ENCODE data around the gene ZNF362.
"Not testable (repeated sequence)": the region's sequence is repeated elsewhere in the genome, so short reads cannot be mapped to it uniquely, and the experiment has no call there.

ZNF362 gene

DNA sequence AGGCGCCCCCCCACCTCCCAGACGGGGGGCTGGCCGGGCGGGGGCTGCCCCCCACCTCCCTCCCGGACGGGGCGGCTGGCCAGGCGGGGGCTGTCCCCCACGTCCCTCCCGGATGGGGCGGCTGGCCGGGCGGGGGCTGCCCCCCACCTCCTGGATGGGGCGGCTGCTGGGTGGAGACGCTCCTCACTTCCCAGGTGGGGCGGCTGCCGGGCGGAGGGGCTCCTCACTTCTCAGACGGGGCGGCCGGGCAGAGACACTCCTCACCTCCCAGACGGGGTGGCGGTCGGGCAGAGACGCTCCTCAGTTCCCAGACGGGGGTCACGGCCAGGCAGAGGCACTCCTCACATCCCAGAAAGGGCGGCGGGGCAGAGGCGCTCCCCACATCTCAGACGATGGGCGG is 53.1 kb downstream of the ZNF362 start:
- not testable (repeated sequence) for DNase-seq

DNA sequence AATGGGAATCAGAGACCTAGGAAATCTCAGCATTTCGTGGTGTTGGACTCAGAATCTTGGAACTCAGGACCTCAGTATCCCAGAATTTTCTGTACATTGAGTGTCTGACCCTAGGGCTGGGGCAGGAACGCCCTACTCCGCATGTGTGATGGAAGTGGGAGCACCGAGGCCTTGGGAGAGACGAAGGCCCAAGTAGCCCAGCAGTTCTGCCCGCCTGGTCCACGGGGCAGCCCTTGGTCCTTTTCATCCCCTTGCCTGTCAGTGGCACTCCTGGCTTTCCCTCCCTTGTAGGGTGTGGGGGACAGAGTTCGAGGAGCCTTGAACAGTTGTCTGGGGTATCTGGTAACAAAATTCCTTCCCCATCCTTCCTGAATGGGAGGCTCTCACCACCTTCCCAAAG is 54.4 kb downstream of the ZNF362 start:
- no peak for DNase-seq

DNA sequence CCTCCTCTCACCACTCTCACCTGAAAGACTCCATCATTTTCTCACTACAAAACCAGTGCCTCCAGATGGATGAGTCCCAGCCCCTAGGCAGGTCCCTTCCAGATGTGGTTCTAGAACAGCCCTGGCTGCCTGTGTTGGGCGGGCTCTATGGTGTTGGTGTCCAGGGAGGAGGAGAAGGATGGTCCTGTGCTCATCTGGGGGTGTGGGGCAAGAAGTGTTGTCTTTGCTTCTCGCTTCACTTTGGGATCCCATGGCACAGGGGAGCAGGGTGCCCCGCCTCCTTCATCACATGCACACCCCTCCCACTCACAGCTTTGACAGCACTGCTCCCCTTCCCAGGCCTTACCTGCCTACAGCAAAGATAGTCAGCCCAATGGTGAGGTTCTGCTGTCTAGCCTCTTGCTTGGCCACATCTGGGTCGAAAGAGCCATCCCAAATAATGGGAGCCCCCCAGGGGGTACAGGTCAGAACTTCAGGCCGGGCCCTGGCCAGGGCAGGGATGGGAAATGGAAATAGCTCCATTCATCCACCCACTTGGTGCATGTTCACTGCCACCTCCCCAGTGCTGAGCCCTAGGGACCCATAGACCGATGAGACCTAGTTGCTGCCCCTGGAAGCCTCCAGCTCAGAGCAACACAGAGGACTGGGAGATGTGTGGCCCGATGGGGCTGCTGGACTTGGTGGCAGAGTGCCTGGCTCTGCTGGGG is 55.6 kb downstream of the ZNF362 start:
- no peak for DNase-seq

DNA sequence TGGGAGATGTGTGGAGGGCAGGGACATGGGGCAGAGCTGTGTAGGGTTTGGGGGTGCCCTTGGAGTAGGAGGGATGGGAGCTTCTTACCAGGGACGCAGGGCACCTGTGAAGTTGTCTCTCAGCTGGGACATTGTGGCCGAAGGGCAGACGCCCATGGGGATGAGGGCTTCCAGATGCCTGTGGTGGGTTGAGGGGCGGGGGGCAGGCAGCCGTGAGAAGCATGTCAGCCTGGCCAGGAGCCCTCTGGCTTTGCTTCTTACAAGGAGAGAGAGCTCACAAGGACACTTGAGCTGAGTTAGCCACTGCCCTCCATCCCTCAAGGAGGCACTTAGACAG is 56.1 kb downstream of the ZNF362 start:
- no peak for DNase-seq

DNA sequence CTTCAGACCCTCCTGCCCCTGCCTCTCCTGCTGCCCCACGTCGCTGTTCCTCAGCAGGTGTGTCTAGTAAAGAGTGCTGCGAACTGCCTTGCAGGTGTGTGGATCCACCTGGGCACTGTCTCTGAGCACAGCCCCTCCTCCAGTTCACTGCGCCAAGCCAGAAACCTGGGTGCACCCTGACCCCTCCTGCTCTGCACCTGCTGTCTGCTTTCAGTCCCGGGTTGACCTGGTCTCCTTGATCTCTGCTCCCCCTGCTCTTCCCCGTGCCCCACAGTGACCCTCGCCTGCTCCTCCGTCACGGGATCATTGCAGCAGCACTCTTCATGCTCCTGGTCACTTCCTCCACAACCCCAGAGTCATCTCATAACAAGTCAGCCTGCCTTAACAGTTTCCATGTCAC is 58.1 kb downstream of the ZNF362 start:
- DNase-seq, result no peak

DNA sequence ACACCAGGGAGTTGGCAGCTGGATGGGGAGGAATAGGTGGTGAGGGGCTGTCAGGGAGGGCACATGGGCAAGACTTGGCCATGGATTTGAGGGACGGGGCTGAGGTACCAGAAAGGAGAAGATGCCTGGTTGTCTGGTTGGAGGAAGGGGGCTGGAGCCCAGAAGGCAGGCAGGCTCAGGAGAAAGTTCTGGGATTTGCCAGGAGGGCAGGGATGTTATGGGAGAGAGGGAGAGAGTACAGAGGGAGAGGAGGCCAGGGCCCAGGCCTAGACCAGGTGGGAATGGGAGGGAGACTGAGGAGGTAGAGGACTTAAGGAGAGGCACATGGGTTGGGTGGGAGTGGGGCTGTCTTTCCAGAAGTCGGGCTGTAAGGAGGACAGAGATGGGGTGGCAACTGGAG is 60.3 kb downstream of the ZNF362 start:
- DNase-seq, result no peak

GRCh38 chr1:33317354-33317753 is 61.1 kb downstream of the ZNF362 start:
- no peak for DNase-seq

- no peak for DNase-seq
These were observed 61.7 kb downstream of the ZNF362 start for GRCh38 chr1:33317946-33318345.

DNA sequence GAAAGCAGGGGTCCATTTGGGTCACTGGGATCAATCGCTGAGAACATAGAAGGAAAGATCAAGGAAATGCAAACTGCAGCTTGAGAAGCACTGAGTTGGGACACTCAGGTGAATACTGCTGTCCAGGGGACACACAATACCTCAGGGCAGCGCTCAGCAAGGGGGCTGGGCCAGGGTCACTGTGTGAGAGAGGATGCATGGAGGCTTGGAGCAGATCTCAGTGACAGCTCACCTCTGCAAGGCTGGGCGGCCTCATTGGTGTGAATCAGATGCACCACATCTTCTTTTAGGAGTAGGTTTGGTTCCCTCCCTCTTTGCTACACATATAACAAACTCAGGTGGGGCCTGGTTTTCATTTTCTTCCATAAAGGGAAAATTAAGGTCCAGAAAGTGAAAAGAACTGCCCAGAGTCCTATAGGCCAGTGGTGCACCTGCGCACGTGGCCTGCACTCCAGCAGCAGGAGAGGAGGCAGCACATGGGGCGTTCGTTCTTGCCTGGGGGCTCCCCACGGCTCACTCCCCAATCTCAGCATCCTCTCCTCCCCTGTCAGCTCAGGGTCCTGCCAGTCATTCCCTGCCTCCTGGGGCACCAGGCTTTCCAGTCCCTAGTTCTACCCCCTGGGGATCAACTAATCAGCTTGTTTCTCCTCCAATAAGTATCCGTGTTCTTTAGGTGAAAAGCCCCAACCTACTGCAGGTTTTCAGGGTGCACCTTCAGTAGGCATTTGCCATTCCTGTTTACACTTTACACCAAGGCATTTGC is 63.1 kb downstream of the ZNF362 start:
- no peak for DNase-seq

DNA sequence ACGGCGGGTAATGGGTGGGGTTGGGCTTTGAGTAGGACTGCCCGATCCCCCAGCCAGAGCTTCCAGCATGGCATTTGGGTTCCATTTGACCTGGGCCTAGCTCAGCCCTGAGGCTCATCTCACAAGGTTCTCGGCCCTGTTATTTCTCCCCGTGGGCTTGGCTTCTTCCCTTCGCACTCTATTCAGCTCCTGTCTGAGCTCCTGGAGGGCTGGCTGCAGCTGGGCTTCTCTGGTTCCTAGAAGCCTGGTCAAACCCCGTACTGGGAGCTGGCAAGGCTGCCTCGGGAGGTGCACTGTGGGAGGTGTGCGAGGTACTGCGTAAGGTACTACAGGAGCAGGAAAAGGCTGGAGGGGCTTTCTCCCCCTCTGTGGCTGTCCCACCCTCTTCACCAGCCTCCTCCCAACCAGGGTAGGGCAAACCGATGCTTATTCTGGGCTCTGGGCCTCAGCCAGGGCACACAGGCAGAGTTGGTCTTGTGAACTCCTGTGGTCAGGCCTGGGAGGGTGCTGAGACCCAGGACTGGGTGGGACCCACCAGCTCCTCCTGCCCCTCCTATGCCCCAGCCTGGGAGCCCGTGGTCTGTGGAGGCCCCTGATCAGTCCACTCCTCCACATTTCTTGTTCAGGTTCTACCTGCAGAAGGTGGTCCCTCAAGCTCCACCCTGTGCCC is 63.8 kb downstream of the ZNF362 start:
- DNase-seq, result no peak

DNA sequence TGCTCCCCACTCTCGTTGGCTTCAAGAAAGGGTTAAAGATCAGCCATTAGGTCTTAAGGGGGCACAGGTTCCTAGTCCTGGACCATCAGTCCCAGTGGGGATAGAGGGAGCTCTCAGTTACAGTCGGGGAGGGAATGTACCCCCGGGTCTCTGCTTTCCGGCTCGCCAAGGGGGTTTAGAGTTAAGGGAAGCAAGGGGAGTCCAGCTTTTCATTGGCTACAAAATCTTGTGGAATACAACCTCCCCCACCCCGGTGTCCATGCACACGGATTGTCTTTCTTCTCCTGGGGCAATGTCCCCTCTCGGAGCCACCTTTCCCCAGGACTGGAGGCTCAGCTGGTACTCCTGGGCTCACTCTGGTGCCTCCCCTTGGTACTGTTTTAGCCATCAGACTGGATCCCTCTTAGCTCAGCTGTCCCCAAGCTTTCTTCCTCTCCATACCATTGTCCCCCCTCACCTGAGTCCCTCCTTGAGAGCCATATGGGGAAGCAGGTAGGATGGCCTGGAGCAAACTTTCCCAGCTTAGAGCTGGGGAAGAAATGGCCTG is 64.4 kb downstream of the ZNF362 start, which contains the start of gene A3GALT2:
Gene A3GALT2 (minus strand): TSS at position 480 of the 547 bp plus-strand sequence. CDS start 0 bp downstream, at position 480.
- no peak for DNase-seq

DNA sequence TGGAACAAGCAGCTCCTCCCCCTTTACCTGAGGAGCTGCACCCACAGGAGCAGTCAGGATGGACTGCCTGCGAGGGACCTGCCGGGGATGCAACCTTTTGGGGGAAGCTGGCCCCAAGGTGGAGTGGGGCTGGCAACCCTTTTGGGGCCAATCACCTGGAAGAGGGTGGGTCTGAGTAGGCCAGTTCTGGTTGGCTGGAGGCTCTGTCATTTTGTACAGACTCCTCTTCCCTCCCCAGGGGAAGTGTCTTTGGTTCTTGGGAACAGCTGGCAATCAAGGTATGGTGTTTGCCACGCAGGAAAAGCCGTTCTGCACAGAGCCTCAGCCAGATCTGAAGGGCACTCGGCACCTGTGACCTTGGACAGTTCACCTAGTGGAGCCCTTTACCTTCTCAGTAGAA is 64.9 kb downstream of the ZNF362 start:
- DNase-seq, result no peak

DNA sequence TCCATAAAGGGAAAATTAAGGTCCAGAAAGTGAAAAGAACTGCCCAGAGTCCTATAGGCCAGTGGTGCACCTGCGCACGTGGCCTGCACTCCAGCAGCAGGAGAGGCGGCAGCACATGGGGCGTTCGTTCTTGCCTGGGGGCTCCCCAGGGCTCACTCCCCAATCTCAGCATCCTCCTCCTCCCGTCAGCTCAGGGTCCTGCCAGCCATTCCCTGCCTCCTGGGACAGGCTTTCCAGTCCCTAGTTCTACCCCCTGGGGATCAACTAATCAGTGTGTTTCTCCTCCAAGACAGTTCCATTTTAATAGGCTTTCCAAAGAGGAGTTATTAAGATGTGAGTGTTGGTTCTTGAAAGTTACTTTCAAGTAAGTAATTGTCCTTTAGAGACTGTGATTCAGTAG is 65.8 kb downstream of the ZNF362 start:
- DNase-seq, result no peak

DNA sequence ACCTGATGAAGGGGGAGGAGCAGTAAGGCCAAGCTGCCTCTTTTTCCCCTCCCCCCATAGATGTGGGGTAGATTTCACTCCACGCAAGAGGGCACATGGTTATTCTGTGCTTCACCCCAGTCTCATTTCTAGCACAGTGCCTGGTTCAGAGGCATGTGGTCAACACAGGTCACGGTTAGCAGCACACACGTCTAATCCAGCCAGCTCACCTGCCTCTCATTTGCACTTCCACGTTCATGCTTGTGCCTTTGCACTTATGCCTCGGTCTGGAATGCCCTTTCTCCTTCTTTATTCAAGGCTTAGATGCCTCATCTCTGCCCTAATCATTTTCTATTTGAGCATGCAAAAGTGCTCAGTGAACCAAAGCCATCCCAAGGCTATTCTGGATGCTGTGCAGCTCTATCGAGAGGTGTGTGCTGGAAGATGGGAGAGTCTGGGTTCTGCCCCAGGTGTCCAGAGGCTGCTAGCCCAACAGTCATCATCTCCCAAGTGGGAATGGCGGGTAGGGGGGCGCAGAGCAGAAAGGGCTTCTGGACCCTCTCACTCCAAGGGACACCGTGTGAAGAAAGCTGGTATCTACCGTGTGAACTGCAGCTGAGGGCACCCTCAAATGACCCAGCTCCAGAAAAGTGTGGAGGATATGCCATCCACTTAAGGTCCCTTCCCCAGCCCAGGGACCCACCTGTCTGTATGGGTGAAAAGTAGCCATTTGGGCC is 66.7 kb downstream of the ZNF362 start:
- no peak for DNase-seq

- DNase-seq, result no peak
These were observed 67.6 kb downstream of the ZNF362 start for GRCh38 chr1:33323663-33324477.

DNA sequence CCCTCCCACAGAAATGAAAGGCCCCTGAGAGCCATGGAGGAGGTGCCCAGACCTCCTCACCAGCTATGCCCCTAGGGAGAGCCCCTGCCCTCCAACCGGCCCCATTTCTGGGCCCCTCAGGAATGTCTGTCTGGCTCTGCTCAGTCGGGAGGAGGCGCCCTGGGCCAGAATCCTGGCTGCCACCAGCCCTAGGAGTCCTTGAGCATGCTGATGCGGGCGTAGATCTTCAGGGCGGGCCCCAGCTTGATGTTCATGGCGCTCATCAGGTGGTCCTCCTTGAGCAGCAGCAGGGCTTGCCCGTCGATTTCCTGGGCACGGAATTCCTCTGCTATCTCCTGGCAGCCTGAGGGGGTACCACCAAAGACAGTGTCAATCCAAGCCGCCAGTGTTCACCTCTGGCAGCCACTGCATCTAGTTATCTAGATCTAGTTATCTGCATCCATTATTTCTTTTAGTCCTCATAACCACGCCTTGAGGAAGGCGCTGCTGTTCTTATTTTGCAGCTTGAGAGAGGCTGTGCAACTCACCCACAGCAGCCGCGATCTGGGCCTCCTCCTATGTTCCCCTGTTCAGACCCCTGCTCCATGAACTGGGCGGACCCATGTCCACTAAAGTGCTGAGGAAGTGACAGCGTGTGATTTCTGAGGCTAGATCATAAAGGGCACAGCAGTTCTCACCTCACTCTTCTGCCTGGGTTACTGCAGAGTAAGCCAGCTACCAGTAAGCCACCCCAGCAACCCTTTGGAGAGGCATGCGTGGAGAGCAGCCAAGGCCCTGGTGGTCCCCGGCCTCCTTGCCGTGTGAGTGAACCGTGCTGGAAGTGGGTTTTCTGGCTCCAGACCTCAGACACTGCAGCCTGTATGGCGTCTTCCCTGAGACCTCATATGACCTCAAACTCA is 68.6 kb downstream of the ZNF362 start:
- no peak for DNase-seq

DNA sequence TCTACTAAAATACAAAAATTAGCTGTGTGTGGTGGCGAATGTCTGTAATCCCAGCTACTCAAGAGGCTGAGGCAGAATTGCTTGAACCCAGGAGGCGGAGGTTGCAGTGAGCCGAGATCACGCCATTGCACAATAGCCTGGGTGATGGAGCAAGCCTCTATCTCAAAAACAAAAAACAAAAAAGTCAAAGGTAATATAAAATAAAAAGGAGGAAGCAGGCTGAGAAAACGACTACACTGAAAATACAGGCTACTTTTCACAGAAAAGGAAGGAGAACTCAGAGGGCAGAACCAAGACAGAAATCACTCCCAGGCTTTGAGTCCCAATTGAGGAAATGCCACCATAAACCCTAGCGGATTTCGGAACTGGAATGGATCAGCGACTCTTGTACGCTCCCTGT is 70.5 kb downstream of the ZNF362 start:
- no peak for DNase-seq

- peak; percentile 25 for DNase-seq
These were observed 71.5 kb downstream of the ZNF362 start for GRCh38 chr1:33327587-33328325.

GRCh38 chr1:33328817-33329216 is 72.5 kb downstream of the ZNF362 start:
- DNase-seq, result no peak

GRCh38 chr1:33329600-33330305 is 73.5 kb downstream of the ZNF362 start:
- no peak for DNase-seq
